Endodermal cell (in vitro differentiated cells): ENCODE results near the gene TMEM39B. TPM values are rescaled to one million over a fixed set of nuclear protein-coding genes. Genes with fewer than 3 reads are reported as not detected.
"Not testable (repeated sequence)": the region's sequence is repeated elsewhere in the genome, so short reads cannot be mapped to it uniquely, and the experiment has no call there.

Source experiments
- DNase-seq: peaks from one replicate; pipeline ENCODE4 v3.0.0-alpha.2; 2017
- H3K27ac ChIP-seq: 2 replicates; pipeline ENCODE4 v1.5.1; 2013; ENCODE audit warnings: mild to moderate bottlenecking, low read depth, low read length, moderate library complexity
- H3K27me3 ChIP-seq: 2 replicates; pipeline ENCODE4 v1.6.1; 2013; ENCODE audit warnings: mild to moderate bottlenecking, low read length, moderate library complexity; ENCODE audit not compliant: insufficient read depth, control insufficient read depth, poor library complexity, severe bottlenecking
- H3K36me3 ChIP-seq: 2 replicates; pipeline ENCODE4 v1.7.0; 2013; ENCODE audit warnings: mild to moderate bottlenecking, low read length, moderate library complexity; ENCODE audit not compliant: control insufficient read depth, insufficient read depth
- H3K4me1 ChIP-seq: one replicate; pipeline ENCODE4 v1.7.0; 2013; ENCODE audit warnings: low read length; ENCODE audit not compliant: control insufficient read depth, insufficient read depth
- H3K4me3 ChIP-seq: 2 replicates; pipeline ENCODE4 v1.5.1; 2013; ENCODE audit warnings: mild to moderate bottlenecking, low read length, moderate library complexity
- H3K9ac ChIP-seq: 2 replicates; pipeline ENCODE4 v1.6.1; 2013; ENCODE audit warnings: mild to moderate bottlenecking, low read length, moderate library complexity; ENCODE audit not compliant: poor library complexity, severe bottlenecking; ENCODE audit errors: extremely low read depth
- H3K9me3 ChIP-seq: 2 replicates; pipeline ENCODE4 v1.6.1; 2013; ENCODE audit warnings: mild to moderate bottlenecking, low read length, moderate library complexity; ENCODE audit not compliant: control insufficient read depth
- H3K27ac Mint-ChIP-seq: 2 replicates; pipeline ENCODE4 v1.8.0; 2020; ENCODE audit warnings: mixed read lengths
- H3K27me3 Mint-ChIP-seq: 2 replicates; pipeline ENCODE4 v1.8.0; 2021; ENCODE audit warnings: mild to moderate bottlenecking, mixed read lengths; ENCODE audit not compliant: insufficient read depth
- H3K36me3 Mint-ChIP-seq: 2 replicates; pipeline ENCODE4 v1.8.0; 2020; ENCODE audit warnings: low read depth, mixed read lengths
- H3K4me1 Mint-ChIP-seq: 2 replicates; pipeline ENCODE4 v1.8.0; 2020; ENCODE audit warnings: mixed read lengths
- H3K4me3 Mint-ChIP-seq: 2 replicates; pipeline ENCODE4 v1.8.0; 2020; ENCODE audit warnings: mild to moderate bottlenecking, moderate library complexity, mixed read lengths
- H3K9me3 Mint-ChIP-seq: 2 replicates; pipeline ENCODE4 v1.8.0; 2020; ENCODE audit warnings: mild to moderate bottlenecking, mixed read lengths
- WGBS, 2 experiments: methylation state at CpG; one replicate each; pipeline versions ENCODE4 v1.1.5 to v1.1.7; 2013; ENCODE audit warnings: missing lambda C conversion rate in 2 of 2, mixed read lengths in 1 of 2; ENCODE audit not compliant: insufficient coverage in 1 of 2, insufficient read length in 1 of 2; 5-methylcytosine and 5-hydroxymethylcytosine counted together
- total RNA-seq, 2 donors: library from RNA; stranded (reverse); fragmentation: NEBNext Ultra II Directional in 1 of 2; extraction: Animal tissue kit (Norgen Biotek cat#: 25700) in 1 of 2; gene quantifications; 2 replicates in 1 of 2; 3 replicates in 1 of 2; pipeline ENCODE4 v1.2.1, GENCODE V29; 2021
- TF ChIP-seq, protein P1 (sequence below): fragments of 200-600 bp; sonication (generic); conservative IDR thresholded peaks from 2 replicates; pipeline ENCODE4 v1.5.0; 2021; ENCODE audit warnings: antibody characterized with exemption, mild to moderate bottlenecking

The TMEM39B gene
- total RNA-seq, 2 donors from 2014 or later: 11.0 to 20.3 TPM

DNA sequence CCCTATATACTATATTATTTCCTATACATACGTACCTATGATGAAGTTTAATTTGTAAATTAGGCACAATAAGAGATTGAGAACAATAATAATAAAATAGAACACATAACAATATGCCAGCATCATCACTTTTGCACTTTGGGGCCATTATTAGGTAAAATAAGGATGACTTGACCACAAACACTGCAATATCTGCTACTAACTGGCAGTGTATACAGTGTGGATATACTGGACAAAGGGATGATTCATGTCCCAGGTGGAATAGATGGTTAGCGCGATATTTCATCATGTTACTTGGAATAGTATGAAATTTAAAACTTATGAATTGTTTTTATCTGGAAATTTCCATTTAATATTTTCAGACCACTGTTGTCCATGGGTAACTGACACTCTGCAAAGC lies 71.3 kb downstream of the TMEM39B start:
- no peaks in the 10 kb centered on the region for H3K27me3 Mint-ChIP-seq
- no peaks in the 10 kb centered on the region for H3K27me3 ChIP-seq
- 95% methylated on average over 2 of the region's 3 CpGs; no CpG with 5 or more reads in 1 of the 2 experiments for WGBS, 2 experiments
- peaks cover 20% of the 10 kb centered on the region for H3K36me3 ChIP-seq
- H3K9me3 ChIP-seq: peaks cover 24% of the 10 kb centered on the region
- no peak overlapping the region for H3K27ac Mint-ChIP-seq
- peaks cover 16% of the 10 kb centered on the region for H3K9me3 Mint-ChIP-seq
- H3K4me1 Mint-ChIP-seq: peaks cover 15% of the 10 kb centered on the region
- no peak overlapping the region for H3K9ac ChIP-seq
- no peak overlapping the region for H3K27ac ChIP-seq
- H3K4me1 ChIP-seq: no peaks in the 10 kb centered on the region
- DNase-seq: no peak
- no peak overlapping the region for H3K4me3 Mint-ChIP-seq
- H3K4me3 ChIP-seq: no peak overlapping the region
- H3K36me3 Mint-ChIP-seq: peaks cover 17% of the 10 kb centered on the region
- TF ChIP-seq, protein P1, sequence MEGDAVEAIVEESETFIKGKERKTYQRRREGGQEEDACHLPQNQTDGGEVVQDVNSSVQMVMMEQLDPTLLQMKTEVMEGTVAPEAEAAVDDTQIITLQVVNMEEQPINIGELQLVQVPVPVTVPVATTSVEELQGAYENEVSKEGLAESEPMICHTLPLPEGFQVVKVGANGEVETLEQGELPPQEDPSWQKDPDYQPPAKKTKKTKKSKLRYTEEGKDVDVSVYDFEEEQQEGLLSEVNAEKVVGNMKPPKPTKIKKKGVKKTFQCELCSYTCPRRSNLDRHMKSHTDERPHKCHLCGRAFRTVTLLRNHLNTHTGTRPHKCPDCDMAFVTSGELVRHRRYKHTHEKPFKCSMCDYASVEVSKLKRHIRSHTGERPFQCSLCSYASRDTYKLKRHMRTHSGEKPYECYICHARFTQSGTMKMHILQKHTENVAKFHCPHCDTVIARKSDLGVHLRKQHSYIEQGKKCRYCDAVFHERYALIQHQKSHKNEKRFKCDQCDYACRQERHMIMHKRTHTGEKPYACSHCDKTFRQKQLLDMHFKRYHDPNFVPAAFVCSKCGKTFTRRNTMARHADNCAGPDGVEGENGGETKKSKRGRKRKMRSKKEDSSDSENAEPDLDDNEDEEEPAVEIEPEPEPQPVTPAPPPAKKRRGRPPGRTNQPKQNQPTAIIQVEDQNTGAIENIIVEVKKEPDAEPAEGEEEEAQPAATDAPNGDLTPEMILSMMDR: no peak

DNA sequence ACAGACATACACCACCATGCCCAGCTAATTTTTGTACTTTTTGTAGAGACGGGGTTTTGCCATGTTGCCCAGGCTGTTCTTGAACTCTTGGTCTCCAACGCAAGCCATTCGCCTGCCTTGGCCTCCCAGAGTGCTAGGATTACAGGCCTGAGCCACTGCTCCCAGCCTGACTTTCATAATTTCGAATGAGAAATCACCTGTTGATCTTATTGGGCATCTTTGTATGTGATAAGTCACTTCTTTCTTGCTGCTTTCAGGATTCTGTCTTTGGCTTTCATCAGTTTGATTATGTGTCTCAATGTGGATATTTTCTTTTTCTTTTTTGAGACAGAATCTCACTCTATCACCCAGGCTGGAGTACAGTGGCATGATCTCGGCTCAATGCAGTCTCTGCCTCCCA lies 75.1 kb downstream of the TMEM39B start:
- H3K4me1 ChIP-seq, H3K27ac Mint-ChIP-seq, H3K27me3 ChIP-seq, H3K27me3 Mint-ChIP-seq, H3K27ac ChIP-seq, H3K4me3 Mint-ChIP-seq, DNase-seq, H3K9ac ChIP-seq, H3K4me3 ChIP-seq, H3K4me1 Mint-ChIP-seq: not testable (repeated sequence)
- Mint-ChIP-seq H3K36me3 (peaks cover 17% of the 10 kb centered on the region), H3K9me3 (peaks cover 16% of the 10 kb centered on the region)
- Histone ChIP-seq H3K36me3 (peaks cover 20% of the 10 kb centered on the region), H3K9me3 (peaks cover 24% of the 10 kb centered on the region)
- 74 to 93% methylated on average over 2 to 5 of the region's 5 CpGs for WGBS, 2 experiments

DNA sequence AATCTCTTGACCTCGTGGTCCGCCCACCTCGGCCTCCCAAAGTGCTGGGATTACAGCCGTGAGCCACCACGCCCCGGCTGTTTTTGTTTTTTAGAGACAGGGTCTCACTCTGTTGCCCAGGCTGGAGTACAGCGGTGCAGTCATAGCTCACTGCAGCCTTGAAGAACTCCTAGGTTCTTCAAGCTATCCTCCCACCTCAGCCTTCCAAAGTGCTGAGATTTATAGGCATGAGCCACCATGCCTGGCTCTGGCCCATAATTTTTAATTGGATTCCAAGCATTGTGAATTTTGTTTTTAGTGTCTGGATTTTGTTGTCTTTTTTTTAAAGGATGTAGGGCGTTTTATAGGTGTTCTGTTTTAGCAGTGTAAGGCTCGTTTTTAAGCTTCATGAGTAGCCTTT lies 78.1 kb downstream of the TMEM39B start:
- Mint-ChIP-seq H3K27ac (no peak overlapping the region), H3K4me3 (no peak overlapping the region), H3K36me3 (peaks cover 25% of the 10 kb centered on the region), H3K4me1 (peaks cover 8% of the 10 kb centered on the region), H3K9me3 (peaks cover 16% of the 10 kb centered on the region), H3K27me3 (no peaks in the 10 kb centered on the region)
- Histone ChIP-seq H3K4me3 (no peak overlapping the region), H3K27me3 (no peaks in the 10 kb centered on the region), H3K4me1 (peaks cover 2% of the 10 kb centered on the region), H3K27ac (no peak overlapping the region), H3K9me3 (peaks cover 24% of the 10 kb centered on the region), H3K36me3 (peaks cover 26% of the 10 kb centered on the region), H3K9ac (no peak overlapping the region)
- DNase-seq: no peak
- WGBS, 2 experiments: 93 to 94% methylated on average over 7 to 9 of the region's 9 CpGs
- TF ChIP-seq, protein P1: no peak

DNA sequence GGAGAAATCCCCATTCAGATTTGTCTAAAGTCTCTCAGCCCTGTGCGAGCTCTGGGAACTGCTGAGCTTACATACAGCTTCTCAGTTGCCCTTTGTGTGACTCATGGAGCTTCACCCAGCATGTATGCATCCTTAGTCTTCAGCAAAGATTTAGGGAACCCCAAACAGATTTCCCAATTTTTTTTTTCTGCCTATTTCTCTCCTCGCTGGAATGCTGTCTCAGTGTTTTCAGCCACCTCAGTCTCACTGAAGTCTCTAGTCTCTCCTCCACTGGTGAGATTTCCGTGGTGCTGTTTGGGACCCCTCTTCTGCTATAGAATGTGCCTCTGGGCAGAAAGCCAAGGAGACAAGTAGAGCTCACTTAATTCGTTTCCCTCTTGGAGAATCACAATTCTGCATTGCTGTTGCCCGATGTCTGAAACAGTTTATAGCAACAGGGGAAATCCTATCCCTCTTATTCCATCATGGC lies 78.6 kb downstream of the TMEM39B start:
- H3K27me3 ChIP-seq: no peaks in the 10 kb centered on the region
- Mint-ChIP-seq H3K9me3 (peaks cover 16% of the 10 kb centered on the region), H3K36me3 (peaks cover 30% of the 10 kb centered on the region), H3K4me3 (no peak overlapping the region), H3K27ac (no peak overlapping the region), H3K27me3 (no peaks in the 10 kb centered on the region), H3K4me1 (peaks cover 8% of the 10 kb centered on the region)
- no peak overlapping the region for H3K4me3 ChIP-seq
- H3K4me1 ChIP-seq: peaks cover 2% of the 10 kb centered on the region
- 86 to 93% methylated on average over 3 to 5 of the region's 5 CpGs for WGBS, 2 experiments
- DNase-seq: no peak
- H3K27ac ChIP-seq: no peak overlapping the region
- no peak overlapping the region for H3K9ac ChIP-seq
- H3K9me3 ChIP-seq: peaks cover 22% of the 10 kb centered on the region
- H3K36me3 ChIP-seq: peaks cover 30% of the 10 kb centered on the region
- TF ChIP-seq, protein P1: no peak
